Osteoblast (primary cell): Measurements from ENCODE around the gene SH3RF1. TPM values are rescaled to one million over a fixed set of nuclear protein-coding genes. Genes with fewer than 3 reads are reported as not detected.
"Not testable (repeated sequence)": the region's sequence is repeated elsewhere in the genome, so short reads cannot be mapped to it uniquely, and the experiment has no call there.

Experiments used
- DNase-seq: peaks from one replicate; pipeline ENCODE4 v3.0.0; 2011; ENCODE audit warnings: low spot score, mixed read lengths; ENCODE audit not compliant: insufficient read length; ENCODE audit errors: missing footprints
- H2AFZ ChIP-seq: 2 replicates; pipeline ENCODE4 v1.6.0; 2011; ENCODE audit warnings: mild to moderate bottlenecking, low read length
- H3K27ac ChIP-seq: 2 replicates; pipeline ENCODE4 v1.5.1; 2011; ENCODE audit warnings: mild to moderate bottlenecking, low read depth, low read length, moderate library complexity
- H3K27me3 ChIP-seq: 2 replicates; pipeline ENCODE4 v1.6.0; 2012; ENCODE audit warnings: mild to moderate bottlenecking, control low read depth, inconsistent platforms, low read length, moderate library complexity; ENCODE audit not compliant: insufficient read depth
- H3K36me3 ChIP-seq: 2 replicates; pipeline ENCODE4 v1.5.1; 2011; ENCODE audit warnings: mild to moderate bottlenecking, low read length, control low read depth, moderate library complexity; ENCODE audit not compliant: insufficient read depth
- H3K4me1 ChIP-seq: 2 replicates; pipeline ENCODE4 v1.5.1; 2011; ENCODE audit warnings: mild to moderate bottlenecking, low read length, control low read depth, moderate library complexity; ENCODE audit not compliant: insufficient read depth
- H3K4me2 ChIP-seq: 2 replicates; pipeline ENCODE4 v1.6.0; 2011; ENCODE audit warnings: mild to moderate bottlenecking, low read length; ENCODE audit not compliant: insufficient read depth
- H3K4me3 ChIP-seq: fragments of 200-600 bp; sonication (generic); 3 replicates; pipeline ENCODE4 v1.5.1; 2012; ENCODE audit warnings: mild to moderate bottlenecking, low read length, inconsistent platforms; ENCODE audit not compliant: insufficient read depth
- H3K79me2 ChIP-seq: 2 replicates; pipeline ENCODE4 v1.6.0; 2012; ENCODE audit warnings: mild to moderate bottlenecking, low read length, control low read depth, inconsistent platforms; ENCODE audit not compliant: insufficient read depth
- H3K9me3 ChIP-seq: 2 replicates; pipeline ENCODE4 v1.5.1; 2011; ENCODE audit warnings: low read depth, low read length, control low read depth
- H4K20me1 ChIP-seq: 2 replicates; pipeline ENCODE4 v1.6.0; 2012; ENCODE audit warnings: mild to moderate bottlenecking, low read length, control low read depth; ENCODE audit not compliant: insufficient read depth
- CTCF ChIP-seq: IDR thresholded peaks from 2 replicates; pipeline ENCODE4 v1.5.1; 2011; ENCODE audit warnings: mild to moderate bottlenecking, low read depth, low read length, moderate library complexity; ENCODE audit errors: extremely low read depth
- total RNA-seq: library from RNA; depleted of rRNA; stranded (reverse); fragments of >200 nt; gene quantifications from 2 replicates; pipeline ENCODE4 v1.2.3, GENCODE V29; 2012

SH3RF1 gene
- total RNA-seq, 1 donor = 37.6 TPM

- Histone ChIP-seq H3K9me3 (no peaks in the 10 kb centered on the region), H3K4me2 (peak overlapping the region; percentile 67), H4K20me1 (peaks cover 21% of the 10 kb centered on the region), H3K79me2 (peaks cover 98% of the 10 kb centered on the region), H3K4me3 (no peak overlapping the region), H3K4me1 (peaks cover 52% of the 10 kb centered on the region), H3K27ac (peak overlapping the region; percentile 94), H3K27me3 (no peaks in the 10 kb centered on the region), H3K36me3 (no peaks in the 10 kb centered on the region), H2AFZ (no peak overlapping the region)
- TF ChIP-seq CTCF = no peak
- no peak for DNase-seq
These were observed 70.3 kb downstream of the SH3RF1 start for GRCh38 chr4:169200361-169201030.

- H3K4me3 ChIP-seq = no peak overlapping the region
- H2AFZ ChIP-seq = no peak overlapping the region
- peaks cover 99% of the 10 kb centered on the region for H3K79me2 ChIP-seq
- no peak for DNase-seq
- TF ChIP-seq CTCF = no peak
- no peak overlapping the region for H3K27ac ChIP-seq
- no peak overlapping the region for H3K4me2 ChIP-seq
- H4K20me1 ChIP-seq = peaks cover 18% of the 10 kb centered on the region
- H3K36me3 ChIP-seq = no peaks in the 10 kb centered on the region
- peaks cover 39% of the 10 kb centered on the region for H3K4me1 ChIP-seq
- H3K9me3 ChIP-seq = no peaks in the 10 kb centered on the region
- no peaks in the 10 kb centered on the region for H3K27me3 ChIP-seq
These were observed 71.6 kb downstream of the SH3RF1 start for GRCh38 chr4:169199184-169199583.

GRCh38 chr4:169198167-169198566 lies 72.6 kb downstream of the SH3RF1 start:
- Histone ChIP-seq H3K9me3 (no peaks in the 10 kb centered on the region), H3K4me1 (peaks cover 32% of the 10 kb centered on the region), H3K27ac (no peak overlapping the region)

DNA sequence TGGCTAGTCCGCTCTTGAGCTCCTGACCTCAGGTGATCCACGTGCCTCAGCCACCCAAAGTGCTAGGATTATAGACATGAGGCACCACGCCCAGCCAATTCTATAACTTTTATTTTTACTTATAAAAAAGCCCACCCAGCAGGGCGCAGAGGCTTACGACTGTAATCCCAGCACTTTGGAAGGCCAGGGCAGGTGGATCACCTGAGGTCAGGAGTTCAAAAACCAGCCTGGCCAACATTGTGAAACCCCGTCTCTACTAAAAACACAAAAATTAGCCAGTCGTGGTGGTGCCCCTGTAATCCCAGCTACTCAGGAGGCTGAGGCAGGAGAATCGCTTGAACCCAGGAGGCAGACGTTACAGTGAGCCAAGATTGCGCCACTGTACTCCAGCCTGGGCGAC lies 73.5 kb downstream of the SH3RF1 start:
- Histone ChIP-seq H3K79me2 (peaks cover 97% of the 10 kb centered on the region), H3K4me1 (peaks cover 23% of the 10 kb centered on the region), H4K20me1 (peaks cover 20% of the 10 kb centered on the region)
- H3K4me2 ChIP-seq, H2AFZ ChIP-seq, H3K27ac ChIP-seq, DNase-seq, H3K27me3 ChIP-seq, H3K36me3 ChIP-seq, H3K4me3 ChIP-seq, H3K9me3 ChIP-seq: not testable (repeated sequence)

More at GRCh38 chr4:169198167-169198566, 72.6 kb downstream of the SH3RF1 start:
- no peaks in the 10 kb centered on the region for H3K36me3 ChIP-seq
- H3K27me3 ChIP-seq = no peaks in the 10 kb centered on the region
- peaks cover 17% of the 10 kb centered on the region for H4K20me1 ChIP-seq
- no peak for TF ChIP-seq CTCF
- no peak for DNase-seq
- peaks cover 99% of the 10 kb centered on the region for H3K79me2 ChIP-seq
- H2AFZ ChIP-seq = no peak overlapping the region
- no peak overlapping the region for H3K4me3 ChIP-seq
- no peak overlapping the region for H3K4me2 ChIP-seq
